Dedifferentiated amniotic fluid mesenchymal stem cell (primary cell): ENCODE results near the gene IARS1.

Experiments
- DNase-seq: peaks from one replicate; pipeline ENCODE4 v3.0.0-alpha.2; 2016; ENCODE audit errors: extremely low spot score

IARS1 gene

DNA sequence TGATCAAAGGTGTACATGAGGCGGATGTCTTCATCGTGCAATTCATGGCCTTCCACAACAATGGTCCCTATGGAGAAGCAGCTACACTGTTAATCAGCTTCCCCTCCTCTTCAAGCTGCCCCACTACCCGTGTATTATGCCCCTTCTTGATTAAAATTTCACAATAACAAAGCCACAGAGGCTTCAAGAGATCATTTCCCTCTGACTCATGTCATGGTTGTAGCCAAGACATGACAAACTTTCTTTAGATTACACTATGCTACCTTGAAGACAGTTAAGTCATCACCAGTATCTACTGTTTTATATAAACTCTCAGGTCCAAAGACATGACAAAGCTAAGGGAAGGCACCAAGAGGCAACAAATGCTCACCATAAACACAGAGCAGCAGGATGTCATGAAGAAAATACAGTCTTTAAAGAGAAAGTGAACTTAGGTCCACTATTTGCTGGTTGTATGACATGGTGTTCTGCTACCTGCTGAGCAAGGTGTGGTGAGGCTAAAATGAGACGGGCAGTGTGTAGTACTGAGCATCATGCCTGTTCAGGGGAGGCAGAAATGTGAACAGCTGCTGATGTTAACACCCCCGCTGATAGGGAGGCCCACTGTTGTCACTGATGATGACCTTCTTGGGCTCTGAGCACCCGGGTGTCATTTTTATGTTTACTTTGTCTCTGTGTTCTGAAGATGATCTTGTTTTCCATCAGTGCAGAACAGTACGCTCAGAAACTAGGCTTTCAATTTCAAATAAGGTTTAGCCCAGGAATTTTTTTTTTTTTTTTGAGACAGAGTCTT, 48.3 kb downstream of the IARS1 start:
- DNase-seq: peak; percentile 45
